ENCODE results near the gene GARRE1. TPM values are rescaled to one million over a fixed set of nuclear protein-coding genes. Genes with fewer than 3 reads are reported as not detected.
A peak's percentile ranks its signal among the peaks of the same experiment; 100 is the strongest.
"Not testable (repeated sequence)": the region's sequence is repeated elsewhere in the genome, so short reads cannot be mapped to it uniquely, and the experiment has no call there.

Gene GARRE1
- total RNA-seq, 1 experiment from 2014 or later = 22.1 TPM

DNA sequence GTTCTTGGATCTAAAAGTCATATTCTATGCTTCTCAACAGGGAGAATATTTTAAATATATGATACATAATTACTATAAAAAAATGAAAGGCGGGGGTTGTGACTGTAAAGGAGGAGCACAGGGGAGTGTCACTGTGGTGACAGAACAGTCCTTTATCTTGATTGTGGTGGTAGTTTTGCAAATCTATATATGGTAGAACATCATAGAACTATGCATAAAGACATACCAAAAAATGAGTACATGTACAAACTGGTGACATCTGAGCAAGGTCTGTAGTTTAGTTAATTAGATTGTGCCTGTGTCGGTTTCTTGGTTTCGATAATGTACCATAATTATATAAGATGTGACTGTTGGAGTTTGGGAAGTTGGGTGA lies 38.7 kb upstream of the GARRE1 start:
- no peak overlapping the region for H3K27ac ChIP-seq (ENCODE audit: low read length)
- no peak overlapping the region for H3K4me3 ChIP-seq (ENCODE audit: low read length)
- no peak overlapping the region for H3K4me2 ChIP-seq (ENCODE audit: low read depth, low read length, poor library complexity, severe bottlenecking)
- no peaks in the 10 kb centered on the region for H3K27me3 ChIP-seq (ENCODE audit: low read length)
- H3K36me3 ChIP-seq (ENCODE audit: insufficient read depth, low read length) = peaks cover 24% of the 10 kb centered on the region; the same call in 1 of the 2 replicates
- H3K9me3 ChIP-seq (ENCODE audit: low read length) = no peaks in the 10 kb centered on the region
- no peak overlapping the region for H2AFZ ChIP-seq (ENCODE audit: low read length)
- no peak overlapping the region for H3K9ac ChIP-seq (ENCODE audit: low read length)
- peaks cover under 1% of the 10 kb centered on the region for H4K20me1 ChIP-seq (ENCODE audit: insufficient read depth, low read depth, low read length)
- no peaks in the 10 kb centered on the region for H3K9me2 ChIP-seq (replicated peaks; ENCODE audit: insufficient read depth, low read length)
- DNase-seq = no peak
- H3K4me1 ChIP-seq (ENCODE audit: low read length) = no peaks in the 10 kb centered on the region
- H3K79me2 ChIP-seq (ENCODE audit: low read length) = peaks cover 71% of the 10 kb centered on the region

- H3K4me1 ChIP-seq (ENCODE audit: low read length); H4K20me1 ChIP-seq (ENCODE audit: insufficient read depth, low read depth, low read length); H3K27ac ChIP-seq (ENCODE audit: low read length); H3K4me3 ChIP-seq (ENCODE audit: low read length); DNase-seq; H3K27me3 ChIP-seq (ENCODE audit: low read length); H3K9ac ChIP-seq (ENCODE audit: low read length); H3K9me2 ChIP-seq (replicated peaks; ENCODE audit: insufficient read depth, low read length); H3K9me3 ChIP-seq (ENCODE audit: low read length); H3K4me2 ChIP-seq (ENCODE audit: low read depth, low read length, poor library complexity, severe bottlenecking); H2AFZ ChIP-seq (ENCODE audit: low read length): not testable (repeated sequence)
- H3K79me2 ChIP-seq (ENCODE audit: low read length) = peaks cover 74% of the 10 kb centered on the region
- peaks cover 32% of the 10 kb centered on the region for H3K36me3 ChIP-seq (ENCODE audit: insufficient read depth, low read length)
Observed at GRCh38 chr19:34216745-34217219, 37.6 kb upstream of the GARRE1 start.

- Histone ChIP-seq H3K27me3 (ENCODE audit: low read length) (no peaks in the 10 kb centered on the region), H3K79me2 (ENCODE audit: low read length) (peaks cover 75% of the 10 kb centered on the region), H2AFZ (ENCODE audit: low read length) (no peak overlapping the region), H3K4me1 (ENCODE audit: low read length) (no peaks in the 10 kb centered on the region), H3K4me2 (ENCODE audit: low read depth, low read length, poor library complexity, severe bottlenecking) (no peak overlapping the region), H3K4me3 (ENCODE audit: low read length) (no peak overlapping the region), H3K27ac (ENCODE audit: low read length) (no peak overlapping the region), H3K9me3 (ENCODE audit: low read length) (no peaks in the 10 kb centered on the region), H4K20me1 (ENCODE audit: insufficient read depth, low read depth, low read length) (peaks cover 3% of the 10 kb centered on the region; the same call in 1 of the 2 replicates), H3K9ac (ENCODE audit: low read length) (no peak overlapping the region), H3K9me2 (replicated peaks; ENCODE audit: insufficient read depth, low read length) (no peaks in the 10 kb centered on the region), H3K36me3 (ENCODE audit: insufficient read depth, low read length) (peaks cover 40% of the 10 kb centered on the region)
- DNase-seq = no peak
Observed at GRCh38 chr19:34217952-34218817, 36.2 kb upstream of the GARRE1 start.

- no peak overlapping the region for H3K4me3 ChIP-seq (ENCODE audit: low read length)
Observed at GRCh38 chr19:34218818-34219164, 35.6 kb upstream of the GARRE1 start.

DNA sequence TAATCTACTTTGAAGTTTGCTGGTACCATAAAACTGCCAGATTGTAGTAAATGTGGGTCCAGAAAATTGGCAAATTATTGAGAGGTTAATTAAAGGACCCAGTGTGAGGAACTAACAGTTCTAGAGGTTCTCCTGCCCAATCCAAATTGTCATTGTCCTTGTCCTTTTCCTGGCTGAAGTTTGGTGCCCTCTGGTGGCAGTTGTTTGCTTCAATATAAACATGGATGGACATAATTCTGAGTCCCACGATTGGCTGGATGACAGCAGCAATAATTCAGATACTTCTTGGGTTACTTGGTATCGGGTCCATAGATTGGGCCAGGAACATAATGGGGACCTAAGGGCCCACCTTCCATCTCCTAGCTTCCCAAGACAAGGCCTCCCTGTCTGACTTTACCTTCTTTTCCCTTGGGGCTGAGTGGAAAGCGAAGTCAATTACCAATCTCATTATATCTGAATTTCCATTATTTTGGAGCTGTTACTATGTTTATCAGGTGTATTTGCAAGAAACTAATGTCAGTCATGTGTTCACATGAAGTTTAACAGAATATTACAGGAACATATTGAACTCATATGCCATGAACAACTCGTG lies 33.8 kb upstream of the GARRE1 start:
- peak; percentile 87 for DNase-seq
- Histone ChIP-seq H2AFZ (ENCODE audit: low read length) (no peak overlapping the region), H3K27me3 (ENCODE audit: low read length) (no peaks in the 10 kb centered on the region), H3K4me2 (ENCODE audit: low read depth, low read length, poor library complexity, severe bottlenecking) (no peak overlapping the region), H3K9me3 (ENCODE audit: low read length) (no peaks in the 10 kb centered on the region), H3K4me1 (ENCODE audit: low read length) (no peaks in the 10 kb centered on the region), H3K4me3 (ENCODE audit: low read length) (no peak overlapping the region), H3K79me2 (ENCODE audit: low read length) (peaks cover 67% of the 10 kb centered on the region), H3K27ac (ENCODE audit: low read length) (no peak overlapping the region), H4K20me1 (ENCODE audit: insufficient read depth, low read depth, low read length) (peaks cover 3% of the 10 kb centered on the region; the same call in 1 of the 2 replicates), H3K36me3 (ENCODE audit: insufficient read depth, low read length) (peaks cover 51% of the 10 kb centered on the region), H3K9me2 (replicated peaks; ENCODE audit: insufficient read depth, low read length) (no peaks in the 10 kb centered on the region), H3K9ac (ENCODE audit: low read length) (no peak overlapping the region)

More at GRCh38 chr19:34218818-34219164, 35.6 kb upstream of the GARRE1 start:
- H3K4me2 ChIP-seq (ENCODE audit: low read depth, low read length, poor library complexity, severe bottlenecking) = no peak overlapping the region
- H4K20me1 ChIP-seq (ENCODE audit: insufficient read depth, low read depth, low read length) = peaks cover 3% of the 10 kb centered on the region; the same call in 1 of the 2 replicates
- H3K4me1 ChIP-seq (ENCODE audit: low read length) = no peaks in the 10 kb centered on the region
- no peaks in the 10 kb centered on the region for H3K9me2 ChIP-seq (replicated peaks; ENCODE audit: insufficient read depth, low read length)
- no peaks in the 10 kb centered on the region for H3K9me3 ChIP-seq (ENCODE audit: low read length)
- no peak overlapping the region for H3K9ac ChIP-seq (ENCODE audit: low read length)
- no peak overlapping the region for H2AFZ ChIP-seq (ENCODE audit: low read length)
- no peak for DNase-seq
- H3K27ac ChIP-seq (ENCODE audit: low read length) = no peak overlapping the region
- H3K27me3 ChIP-seq (ENCODE audit: low read length) = no peaks in the 10 kb centered on the region
- peaks cover 43% of the 10 kb centered on the region for H3K36me3 ChIP-seq (ENCODE audit: insufficient read depth, low read length)
- peaks cover 74% of the 10 kb centered on the region for H3K79me2 ChIP-seq (ENCODE audit: low read length)

GRCh38 chr19:34222386-34222785 lies 32.0 kb upstream of the GARRE1 start:
- Histone ChIP-seq H3K36me3 (ENCODE audit: insufficient read depth, low read length) (peaks cover 64% of the 10 kb centered on the region), H3K4me1 (ENCODE audit: low read length) (no peaks in the 10 kb centered on the region), H3K4me3 (ENCODE audit: low read length) (no peak overlapping the region), H4K20me1 (ENCODE audit: insufficient read depth, low read depth, low read length) (peaks cover 3% of the 10 kb centered on the region; the same call in 1 of the 2 replicates), H3K9ac (ENCODE audit: low read length) (no peak overlapping the region), H3K27ac (ENCODE audit: low read length) (no peak overlapping the region), H2AFZ (ENCODE audit: low read length) (no peak overlapping the region), H3K79me2 (ENCODE audit: low read length) (peaks cover 59% of the 10 kb centered on the region), H3K4me2 (ENCODE audit: low read depth, low read length, poor library complexity, severe bottlenecking) (no peak overlapping the region), H3K9me3 (ENCODE audit: low read length) (no peaks in the 10 kb centered on the region), H3K27me3 (ENCODE audit: low read length) (no peaks in the 10 kb centered on the region), H3K9me2 (replicated peaks; ENCODE audit: insufficient read depth, low read length) (no peaks in the 10 kb centered on the region)
- DNase-seq = no peak

GRCh38 chr19:34224996-34225658 lies 29.2 kb upstream of the GARRE1 start:
- DNase-seq = no peak
- Histone ChIP-seq H2AFZ (ENCODE audit: low read length) (no peak overlapping the region), H3K36me3 (ENCODE audit: insufficient read depth, low read length) (peaks cover 82% of the 10 kb centered on the region), H3K9ac (ENCODE audit: low read length) (no peak overlapping the region), H3K27me3 (ENCODE audit: low read length) (no peaks in the 10 kb centered on the region), H3K9me3 (ENCODE audit: low read length) (no peaks in the 10 kb centered on the region), H4K20me1 (ENCODE audit: insufficient read depth, low read depth, low read length) (peaks cover 3% of the 10 kb centered on the region; the same call in 1 of the 2 replicates), H3K4me2 (ENCODE audit: low read depth, low read length, poor library complexity, severe bottlenecking) (no peak overlapping the region), H3K79me2 (ENCODE audit: low read length) (peaks cover 48% of the 10 kb centered on the region), H3K4me1 (ENCODE audit: low read length) (no peaks in the 10 kb centered on the region), H3K4me3 (ENCODE audit: low read length) (no peak overlapping the region), H3K27ac (ENCODE audit: low read length) (no peak overlapping the region), H3K9me2 (replicated peaks; ENCODE audit: insufficient read depth, low read length) (no peaks in the 10 kb centered on the region)

DNA sequence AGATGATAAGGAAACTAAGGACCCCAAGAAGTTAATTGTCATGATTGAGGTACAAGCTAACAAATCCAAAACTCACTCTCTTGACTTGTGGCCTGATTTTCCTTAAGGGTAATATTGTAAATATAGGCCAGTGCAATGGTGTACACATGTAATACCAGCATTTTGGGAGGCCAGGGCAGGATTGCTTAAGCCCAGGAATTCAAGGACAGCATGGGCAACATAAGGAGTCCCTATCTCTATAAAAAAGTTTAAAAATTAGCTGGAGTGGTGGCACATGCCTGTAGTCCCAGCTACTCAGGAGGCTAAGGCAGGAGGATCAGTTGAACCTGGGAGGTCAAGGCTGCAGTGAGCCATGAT lies 28.7 kb upstream of the GARRE1 start:
- H3K27me3 ChIP-seq (ENCODE audit: low read length) = no peaks in the 10 kb centered on the region
- no peak overlapping the region for H3K4me3 ChIP-seq (ENCODE audit: low read length)
- no peaks in the 10 kb centered on the region for H3K4me1 ChIP-seq (ENCODE audit: low read length)
- peaks cover 43% of the 10 kb centered on the region for H3K79me2 ChIP-seq (ENCODE audit: low read length)
- no peak overlapping the region for H3K4me2 ChIP-seq (ENCODE audit: low read depth, low read length, poor library complexity, severe bottlenecking)
- DNase-seq = no peak
- H3K36me3 ChIP-seq (ENCODE audit: insufficient read depth, low read length) = peaks cover 84% of the 10 kb centered on the region
- peaks cover 2% of the 10 kb centered on the region; the same call in 1 of the 2 replicates for H4K20me1 ChIP-seq (ENCODE audit: insufficient read depth, low read depth, low read length)
- H3K9me3 ChIP-seq (ENCODE audit: low read length) = no peaks in the 10 kb centered on the region
- H3K9me2 ChIP-seq (replicated peaks; ENCODE audit: insufficient read depth, low read length) = no peaks in the 10 kb centered on the region
- H2AFZ ChIP-seq (ENCODE audit: low read length) = no peak overlapping the region
- H3K27ac ChIP-seq (ENCODE audit: low read length) = peak overlapping the region; percentile 17; the same call in 1 of the 2 replicates
- no peak overlapping the region for H3K9ac ChIP-seq (ENCODE audit: low read length)
